Testis (tissue), 2 donors: Measurements from ENCODE around the gene ADCY10.

Source experiments
- POLR2A ChIP-seq: fragments of 450-650 bp; IDR thresholded peaks from one replicate; pipeline ENCODE4 v1.6.1; 2017; ENCODE audit warnings: antibody characterized with exemption, mild to moderate bottlenecking, moderate library complexity
- TF ChIP-seq, protein P1 (sequence below), 3 experiments: fragments of 450-650 bp in 2 of 3; fragments of 200-600 bp in 1 of 3; sonication (generic) in 1 of 3; IDR thresholded peaks; one replicate each; pipeline ENCODE4 v1.5.1; 2016 to 2019; ENCODE audit warnings: antibody characterized with exemption in 3 of 3, mild to moderate bottlenecking in 2 of 3, moderate library complexity in 1 of 3

DNA sequence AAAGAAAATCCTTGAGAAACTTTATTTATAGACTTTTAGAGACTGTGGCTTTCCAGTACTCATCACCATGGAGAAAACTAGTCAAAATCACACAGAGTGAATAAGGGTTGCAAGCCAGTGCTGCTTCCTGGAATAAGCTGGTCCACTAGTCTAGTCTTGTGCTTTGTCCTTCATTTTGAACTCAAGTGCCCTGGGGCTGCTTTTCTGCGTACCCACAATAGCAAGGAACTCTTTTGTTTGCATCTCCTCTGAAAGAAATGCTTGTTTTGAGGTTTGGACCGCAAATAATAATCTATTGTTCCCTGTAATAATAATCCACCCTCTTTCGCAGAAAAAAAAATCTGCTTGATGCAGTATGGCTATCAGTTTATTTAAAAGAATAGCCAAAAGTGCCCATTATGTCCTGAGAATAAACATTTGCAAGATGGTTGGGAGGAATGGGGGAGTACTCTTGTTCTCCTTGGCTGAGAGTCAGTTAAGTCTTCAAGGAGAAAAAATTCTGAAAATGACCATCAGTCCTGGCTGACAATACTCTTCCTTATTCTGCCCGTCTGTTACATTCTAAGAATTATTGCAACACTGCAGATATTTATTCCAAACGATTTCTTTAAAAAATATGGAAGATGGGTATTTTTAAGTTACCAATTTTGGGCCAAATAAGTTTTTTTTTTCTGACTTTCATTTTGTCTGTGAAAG is 150.3 kb downstream of the ADCY10 start:
- TF ChIP-seq, protein P1, sequence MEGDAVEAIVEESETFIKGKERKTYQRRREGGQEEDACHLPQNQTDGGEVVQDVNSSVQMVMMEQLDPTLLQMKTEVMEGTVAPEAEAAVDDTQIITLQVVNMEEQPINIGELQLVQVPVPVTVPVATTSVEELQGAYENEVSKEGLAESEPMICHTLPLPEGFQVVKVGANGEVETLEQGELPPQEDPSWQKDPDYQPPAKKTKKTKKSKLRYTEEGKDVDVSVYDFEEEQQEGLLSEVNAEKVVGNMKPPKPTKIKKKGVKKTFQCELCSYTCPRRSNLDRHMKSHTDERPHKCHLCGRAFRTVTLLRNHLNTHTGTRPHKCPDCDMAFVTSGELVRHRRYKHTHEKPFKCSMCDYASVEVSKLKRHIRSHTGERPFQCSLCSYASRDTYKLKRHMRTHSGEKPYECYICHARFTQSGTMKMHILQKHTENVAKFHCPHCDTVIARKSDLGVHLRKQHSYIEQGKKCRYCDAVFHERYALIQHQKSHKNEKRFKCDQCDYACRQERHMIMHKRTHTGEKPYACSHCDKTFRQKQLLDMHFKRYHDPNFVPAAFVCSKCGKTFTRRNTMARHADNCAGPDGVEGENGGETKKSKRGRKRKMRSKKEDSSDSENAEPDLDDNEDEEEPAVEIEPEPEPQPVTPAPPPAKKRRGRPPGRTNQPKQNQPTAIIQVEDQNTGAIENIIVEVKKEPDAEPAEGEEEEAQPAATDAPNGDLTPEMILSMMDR (IDR thresholded peaks at IDR 0.05), result no peak
- TF ChIP-seq POLR2A, result no peak
